ENCODE data around the gene SLC25A12. TPM values are rescaled to one million over a fixed set of nuclear protein-coding genes. Genes with fewer than 3 reads are reported as not detected.

Gene SLC25A12
- total and polyA plus RNA-seq, 2 of the 13 experiments (the other 11 are each of a cell fraction or from before 2014, with no cell fraction given) = 8.1 to 15.9 TPM

DNA sequence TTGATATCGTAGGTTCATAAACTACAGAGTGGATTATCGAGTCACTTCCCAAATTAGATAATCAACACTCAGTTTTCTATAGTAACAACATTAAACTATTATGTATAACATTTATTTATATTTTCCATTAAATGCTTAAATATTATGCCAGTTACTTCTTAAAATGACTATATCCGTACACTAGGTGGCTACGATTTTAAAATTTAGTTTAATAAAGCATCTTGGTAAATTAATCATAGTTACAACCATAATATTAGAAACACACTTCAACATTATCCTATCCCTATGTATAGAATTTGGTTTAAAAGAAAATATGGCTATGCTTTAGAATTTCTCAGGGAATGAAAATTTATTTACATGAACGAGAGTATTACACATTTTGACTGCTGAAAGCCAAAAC lies 80.3 kb downstream of the SLC25A12 start (continued):
- TF ChIP-seq GATAD2A (CRISPR knock-in tag; IDR thresholded peaks at IDR 0.05) (no peak), ZEB1 (IDR thresholded peaks at IDR 0.05; ENCODE audit: insufficient replicate concordance, low read depth) (no peak), ZNF510 (CRISPR knock-in tag; IDR thresholded peaks at IDR 0.05; ENCODE audit: low read depth) (no peak), ZNF629 (CRISPR knock-in tag; conservative IDR thresholded peaks at IDR 0.05) (no peak), HDAC2 (CRISPR knock-in tag; IDR thresholded peaks at IDR 0.05) (no peak), ZKSCAN5 (CRISPR knock-in tag; IDR thresholded peaks at IDR 0.05) (no peak), ZNF619 (CRISPR knock-in tag; IDR thresholded peaks at IDR 0.05) (no peak), ATF7-NPFF (CRISPR knock-in tag; IDR thresholded peaks at IDR 0.05; ENCODE audit: low read depth) (no peak)
- TF ChIP-seq, protein P1, sequence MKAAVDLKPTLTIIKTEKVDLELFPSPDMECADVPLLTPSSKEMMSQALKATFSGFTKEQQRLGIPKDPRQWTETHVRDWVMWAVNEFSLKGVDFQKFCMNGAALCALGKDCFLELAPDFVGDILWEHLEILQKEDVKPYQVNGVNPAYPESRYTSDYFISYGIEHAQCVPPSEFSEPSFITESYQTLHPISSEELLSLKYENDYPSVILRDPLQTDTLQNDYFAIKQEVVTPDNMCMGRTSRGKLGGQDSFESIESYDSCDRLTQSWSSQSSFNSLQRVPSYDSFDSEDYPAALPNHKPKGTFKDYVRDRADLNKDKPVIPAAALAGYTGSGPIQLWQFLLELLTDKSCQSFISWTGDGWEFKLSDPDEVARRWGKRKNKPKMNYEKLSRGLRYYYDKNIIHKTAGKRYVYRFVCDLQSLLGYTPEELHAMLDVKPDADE (CRISPR knock-in tag; IDR thresholded peaks at IDR 0.05) = no peak
- TF ChIP-seq, protein P2, sequence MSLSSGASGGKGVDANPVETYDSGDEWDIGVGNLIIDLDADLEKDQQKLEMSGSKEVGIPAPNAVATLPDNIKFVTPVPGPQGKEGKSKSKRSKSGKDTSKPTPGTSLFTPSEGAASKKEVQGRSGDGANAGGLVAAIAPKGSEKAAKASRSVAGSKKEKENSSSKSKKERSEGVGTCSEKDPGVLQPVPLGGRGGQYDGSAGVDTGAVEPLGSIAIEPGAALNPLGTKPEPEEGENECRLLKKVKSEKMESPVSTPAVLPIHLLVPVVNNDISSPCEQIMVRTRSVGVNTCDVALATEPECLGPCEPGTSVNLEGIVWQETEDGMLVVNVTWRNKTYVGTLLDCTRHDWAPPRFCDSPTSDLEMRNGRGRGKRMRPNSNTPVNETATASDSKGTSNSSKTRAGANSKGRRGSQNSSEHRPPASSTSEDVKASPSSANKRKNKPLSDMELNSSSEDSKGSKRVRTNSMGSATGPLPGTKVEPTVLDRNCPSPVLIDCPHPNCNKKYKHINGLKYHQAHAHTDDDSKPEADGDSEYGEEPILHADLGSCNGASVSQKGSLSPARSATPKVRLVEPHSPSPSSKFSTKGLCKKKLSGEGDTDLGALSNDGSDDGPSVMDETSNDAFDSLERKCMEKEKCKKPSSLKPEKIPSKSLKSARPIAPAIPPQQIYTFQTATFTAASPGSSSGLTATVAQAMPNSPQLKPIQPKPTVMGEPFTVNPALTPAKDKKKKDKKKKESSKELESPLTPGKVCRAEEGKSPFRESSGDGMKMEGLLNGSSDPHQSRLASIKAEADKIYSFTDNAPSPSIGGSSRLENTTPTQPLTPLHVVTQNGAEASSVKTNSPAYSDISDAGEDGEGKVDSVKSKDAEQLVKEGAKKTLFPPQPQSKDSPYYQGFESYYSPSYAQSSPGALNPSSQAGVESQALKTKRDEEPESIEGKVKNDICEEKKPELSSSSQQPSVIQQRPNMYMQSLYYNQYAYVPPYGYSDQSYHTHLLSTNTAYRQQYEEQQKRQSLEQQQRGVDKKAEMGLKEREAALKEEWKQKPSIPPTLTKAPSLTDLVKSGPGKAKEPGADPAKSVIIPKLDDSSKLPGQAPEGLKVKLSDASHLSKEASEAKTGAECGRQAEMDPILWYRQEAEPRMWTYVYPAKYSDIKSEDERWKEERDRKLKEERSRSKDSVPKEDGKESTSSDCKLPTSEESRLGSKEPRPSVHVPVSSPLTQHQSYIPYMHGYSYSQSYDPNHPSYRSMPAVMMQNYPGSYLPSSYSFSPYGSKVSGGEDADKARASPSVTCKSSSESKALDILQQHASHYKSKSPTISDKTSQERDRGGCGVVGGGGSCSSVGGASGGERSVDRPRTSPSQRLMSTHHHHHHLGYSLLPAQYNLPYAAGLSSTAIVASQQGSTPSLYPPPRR (CRISPR knock-in tag; IDR thresholded peaks at IDR 0.05; ENCODE audit: borderline replicate concordance) = no peak
